LNCaP clone FGC (cell line): ENCODE data around the gene DPY30.
"Not testable (repeated sequence)": the region's sequence is repeated elsewhere in the genome, so short reads cannot be mapped to it uniquely, and the experiment has no call there.

ENCODE experiments used
- DNase-seq: peaks from one replicate; pipeline ENCODE4 v3.0.0-alpha.2; 2011; ENCODE audit warnings: low read depth
- H3K4me3 ChIP-seq: 2 replicates; pipeline ENCODE4 v1.5.1; 2011; ENCODE audit warnings: mild to moderate bottlenecking, low read depth, low read length, control low read depth
- TF ChIP-seq, protein P1 (sequence below): IDR thresholded peaks from 2 replicates; pipeline ENCODE4 v1.5.1; 2012; ENCODE audit warnings: mild to moderate bottlenecking; ENCODE audit not compliant: control insufficient read depth, insufficient read depth; ENCODE audit errors: extremely low read depth

Gene DPY30

DNA sequence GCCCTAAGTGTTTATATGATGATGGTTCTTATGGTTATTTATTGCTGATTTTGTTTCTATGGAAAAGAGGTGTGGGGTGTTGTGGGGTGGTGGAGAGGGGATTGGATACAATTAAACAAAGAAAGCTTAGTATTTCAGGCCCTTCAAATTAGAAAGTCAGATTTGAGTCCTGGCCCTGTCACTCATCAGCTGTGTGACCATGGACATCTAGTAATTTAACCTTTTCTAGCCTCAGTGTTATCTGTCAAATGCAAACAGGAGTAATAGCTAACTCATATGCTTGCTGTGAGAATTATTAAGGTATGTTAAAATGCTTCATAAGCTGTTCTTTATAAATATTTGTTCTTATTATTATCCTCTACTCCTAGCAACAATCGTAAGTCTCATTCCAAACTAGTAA, 26.7 kb downstream of the DPY30 start:
- H3K4me3 ChIP-seq: no peak overlapping the region
- TF ChIP-seq, protein P1, sequence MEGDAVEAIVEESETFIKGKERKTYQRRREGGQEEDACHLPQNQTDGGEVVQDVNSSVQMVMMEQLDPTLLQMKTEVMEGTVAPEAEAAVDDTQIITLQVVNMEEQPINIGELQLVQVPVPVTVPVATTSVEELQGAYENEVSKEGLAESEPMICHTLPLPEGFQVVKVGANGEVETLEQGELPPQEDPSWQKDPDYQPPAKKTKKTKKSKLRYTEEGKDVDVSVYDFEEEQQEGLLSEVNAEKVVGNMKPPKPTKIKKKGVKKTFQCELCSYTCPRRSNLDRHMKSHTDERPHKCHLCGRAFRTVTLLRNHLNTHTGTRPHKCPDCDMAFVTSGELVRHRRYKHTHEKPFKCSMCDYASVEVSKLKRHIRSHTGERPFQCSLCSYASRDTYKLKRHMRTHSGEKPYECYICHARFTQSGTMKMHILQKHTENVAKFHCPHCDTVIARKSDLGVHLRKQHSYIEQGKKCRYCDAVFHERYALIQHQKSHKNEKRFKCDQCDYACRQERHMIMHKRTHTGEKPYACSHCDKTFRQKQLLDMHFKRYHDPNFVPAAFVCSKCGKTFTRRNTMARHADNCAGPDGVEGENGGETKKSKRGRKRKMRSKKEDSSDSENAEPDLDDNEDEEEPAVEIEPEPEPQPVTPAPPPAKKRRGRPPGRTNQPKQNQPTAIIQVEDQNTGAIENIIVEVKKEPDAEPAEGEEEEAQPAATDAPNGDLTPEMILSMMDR: no peak
- DNase-seq: no peak

DNA sequence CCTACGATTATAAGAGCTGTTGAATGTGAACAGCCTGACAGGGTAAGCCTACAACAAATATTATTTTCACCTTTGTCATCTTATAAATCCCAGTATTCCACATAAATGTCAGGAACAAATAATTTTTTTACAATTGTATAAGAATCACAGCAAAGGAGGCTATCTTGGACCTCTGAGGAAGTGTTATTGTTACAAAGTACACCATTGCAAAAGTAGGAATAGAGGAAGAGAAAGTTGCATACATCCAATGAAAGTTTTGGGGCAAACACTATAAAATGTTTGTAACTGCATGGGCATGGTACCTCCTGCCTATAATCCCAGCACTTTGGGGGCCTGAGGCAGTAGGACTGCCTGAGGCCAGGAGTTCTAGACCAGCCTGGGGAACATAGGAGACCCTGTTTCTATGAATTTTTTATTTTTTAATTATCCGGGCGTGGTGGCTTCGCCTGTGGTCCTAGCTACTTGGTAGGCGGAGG, 28.1 kb downstream of the DPY30 start:
- TF ChIP-seq, protein P1: no peak
- no peak for DNase-seq
- peak overlapping the region; percentile 72 for H3K4me3 ChIP-seq

DNA sequence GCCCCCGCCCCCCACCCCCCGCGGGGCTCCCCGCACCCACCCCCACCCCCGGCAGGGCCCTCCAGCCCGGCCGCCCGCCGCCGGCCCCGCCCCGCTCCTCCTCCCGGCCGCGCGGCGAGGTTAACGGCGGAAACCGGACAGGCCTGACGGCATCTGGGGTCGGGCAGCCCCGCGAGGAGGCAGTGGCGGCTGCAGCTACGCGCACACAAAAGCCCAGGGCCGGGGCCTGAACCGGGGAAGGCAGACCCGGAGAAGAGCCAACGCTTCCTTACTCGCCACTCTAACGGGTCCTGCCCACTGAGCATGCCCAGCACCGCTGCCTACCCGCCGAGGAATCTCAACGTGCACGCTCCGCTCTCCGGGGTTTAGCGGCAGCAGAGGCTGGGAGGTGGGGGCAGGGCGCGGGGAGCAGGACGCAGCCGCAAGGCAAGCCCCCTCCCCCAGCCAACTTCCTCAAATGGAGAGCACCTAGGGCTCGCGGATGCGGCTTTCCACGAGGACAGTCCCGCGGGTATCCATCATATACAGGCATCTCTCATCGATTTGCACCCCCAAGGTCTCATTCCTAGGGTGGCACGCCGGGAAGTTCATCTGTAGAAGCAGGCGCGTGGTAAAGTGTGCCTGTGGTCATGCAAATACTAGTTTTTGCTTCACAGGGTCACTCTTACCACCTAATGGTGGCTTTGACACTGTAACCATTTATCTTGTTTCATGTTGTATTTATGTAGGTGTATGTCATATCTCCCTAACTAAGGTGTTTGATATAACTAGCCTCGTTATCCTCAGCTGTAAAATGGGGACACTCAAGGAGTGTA, 28.7 kb downstream of the DPY30 start, which contains the start of gene MEMO1:
Gene MEMO1 (minus strand): TSS at position 339 of the 815 bp plus-strand sequence. CDS start 761 bp downstream, outside the sequence.
- TF ChIP-seq, protein P1: no peak
- peak within 1 kb of the TSS; percentile 80 for H3K4me3 ChIP-seq
- peak; percentile 83 for DNase-seq

DNA sequence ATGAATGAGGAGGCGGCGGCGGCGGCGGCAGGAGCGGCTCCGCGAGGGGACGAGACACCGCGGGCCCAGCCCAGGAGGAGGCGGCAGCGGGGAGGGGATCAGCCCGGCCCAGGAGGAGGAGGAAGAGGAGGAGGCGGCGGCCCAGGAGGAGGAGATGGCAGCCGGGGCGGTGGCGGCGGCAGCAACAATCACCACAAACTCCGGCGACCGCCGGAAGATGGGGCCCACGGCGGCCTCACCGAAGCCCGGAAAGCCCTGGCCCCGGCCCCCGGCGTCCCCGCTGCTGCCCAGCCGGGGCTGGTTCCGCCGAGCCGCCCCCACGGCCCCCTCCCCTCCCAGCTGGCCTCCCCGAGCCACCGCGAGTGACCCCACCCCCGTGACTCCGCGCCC, 29.3 kb downstream of the DPY30 start:
- DNase-seq: not testable (repeated sequence)
- H3K4me3 ChIP-seq: peak overlapping the region; percentile 72

DNA sequence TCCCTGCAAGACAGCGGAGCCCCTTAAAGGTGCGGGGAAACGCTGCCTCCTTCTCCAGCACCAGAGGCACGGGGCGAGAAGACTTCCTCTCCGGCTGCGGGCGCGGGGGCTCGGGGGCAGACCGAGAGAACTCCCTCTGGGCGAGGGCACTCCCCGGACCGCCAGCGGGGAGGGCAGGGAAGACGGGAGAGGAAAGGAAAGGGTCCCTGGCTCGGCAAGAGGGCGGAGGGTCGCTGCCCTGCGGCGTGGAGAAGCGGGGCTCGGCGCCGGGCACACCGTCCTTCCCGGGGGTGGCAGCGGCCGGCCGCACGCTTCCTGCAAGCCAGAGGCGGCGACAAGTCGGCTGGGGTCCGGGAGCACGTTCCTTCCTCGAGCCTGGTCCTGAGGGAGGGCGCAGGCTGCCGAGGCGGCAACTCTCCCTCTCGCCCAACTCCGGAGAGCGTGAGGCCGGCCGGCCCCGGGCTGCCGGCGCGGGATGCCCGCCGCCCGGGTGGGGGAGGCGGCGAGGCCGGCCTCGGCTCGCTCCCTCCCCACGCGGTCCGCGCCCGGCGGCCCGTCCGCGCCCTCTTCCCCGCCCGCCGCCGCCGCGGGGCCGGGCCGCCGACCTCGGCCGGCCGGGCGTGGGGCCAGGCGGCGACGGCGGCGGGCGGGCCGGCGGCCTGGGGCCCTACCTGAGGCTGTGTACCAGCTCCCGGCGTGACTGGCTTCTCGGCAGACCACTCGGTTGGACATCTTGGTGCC, 29.9 kb downstream of the DPY30 start:
- DNase-seq: no peak
- TF ChIP-seq, protein P1: no peak
- H3K4me3 ChIP-seq: peak overlapping the region; percentile 80

DNA sequence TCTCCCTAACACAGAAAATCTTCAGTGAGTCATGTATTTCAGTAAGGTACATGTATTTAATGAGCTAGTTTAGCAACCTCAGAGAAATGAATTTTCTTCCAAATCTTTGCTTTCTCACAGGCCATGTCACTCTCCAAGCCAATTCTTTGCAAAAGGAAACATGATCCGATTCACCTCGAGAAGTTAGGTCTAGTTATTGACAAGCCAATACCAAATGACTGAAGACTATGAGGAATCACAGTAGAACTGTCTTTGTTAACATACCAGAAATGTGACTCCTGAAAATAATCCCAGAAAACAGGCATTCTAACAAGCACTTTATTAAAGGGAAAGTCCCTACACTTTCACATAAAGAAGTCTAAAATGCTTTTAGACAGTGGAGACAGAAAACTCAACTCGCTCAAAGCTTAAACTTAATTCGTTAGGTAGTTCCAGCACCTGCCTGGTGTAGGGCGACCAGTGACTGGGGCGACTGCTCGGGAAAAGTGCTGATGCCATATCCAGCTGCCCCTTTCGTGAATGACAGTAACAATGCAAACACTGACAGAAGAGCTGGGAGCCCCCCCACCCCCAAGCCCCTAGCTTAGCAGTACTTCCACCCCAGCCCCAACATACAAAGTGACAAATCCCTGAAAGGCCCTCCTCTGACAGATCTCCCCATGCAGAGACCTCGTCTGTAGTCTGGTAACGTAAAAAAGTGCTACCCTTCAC, 30.6 kb downstream of the DPY30 start:
- no peak for DNase-seq
- peak overlapping the region; percentile 80 for H3K4me3 ChIP-seq
- TF ChIP-seq, protein P1: no peak

DNA sequence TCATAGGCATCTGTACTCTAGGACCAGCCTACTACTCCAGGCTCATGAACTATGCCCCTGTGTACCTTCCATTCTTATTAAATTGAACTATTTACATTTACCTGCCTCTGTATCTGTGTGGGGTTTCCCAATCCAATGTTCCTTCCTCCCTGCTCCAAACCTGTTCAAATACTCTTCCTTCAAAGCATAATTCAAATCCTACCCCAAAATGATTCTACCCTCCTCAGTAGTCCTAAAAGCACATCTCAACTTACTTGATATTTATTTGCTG, 32.5 kb downstream of the DPY30 start:
- no peak overlapping the region for H3K4me3 ChIP-seq
- no peak for DNase-seq
- TF ChIP-seq, protein P1: no peak
